Adrenal gland (tissue), 5 donors: Measurements from ENCODE around the gene SIX3.

Experiments
- CTCF ChIP-seq, 6 experiments: fragments of 450-650 bp in 4 of 6; fragments of 200-600 bp in 2 of 6; sonication (generic) in 1 of 6; IDR thresholded peaks; 1 replicate in 5 of 6; 2 replicates in 1 of 6; pipeline versions ENCODE4 v1.5.1 to v1.8.0; 2016 to 2021; ENCODE audit warnings: antibody characterized with exemption in 6 of 6, mild to moderate bottlenecking in 2 of 6, moderate library complexity in 1 of 6
- POLR2A ChIP-seq, 2 donors: fragments of 450-650 bp; IDR thresholded peaks; one replicate each; pipeline ENCODE4 v1.6.1; 2017; ENCODE audit warnings: antibody characterized with exemption in 2 of 2, mild to moderate bottlenecking in 2 of 2, moderate library complexity in 1 of 2
- donor health status: DM: no; HTN: no; CAD: no.

GRCh38 chr2:44894058-44894457, 47.4 kb upstream of the SIX3 start:
- no peak for TF ChIP-seq CTCF (IDR thresholded peaks at IDR 0.05)
- no peak for TF ChIP-seq POLR2A (IDR thresholded peaks at IDR 0.05)
